GM12878 (cell line): ENCODE data around the gene GTPBP1. TPM values are rescaled to one million over a fixed set of nuclear protein-coding genes. Genes with fewer than 3 reads are reported as not detected.

ENCODE experiments used
- BACH1 ChIP-seq: fragments of 450-650 bp; IDR thresholded peaks from 2 replicates; pipeline ENCODE4 v1.6.1; 2017; ENCODE audit warnings: mild to moderate bottlenecking, borderline replicate concordance
- CBX5 ChIP-seq: sonication (generic); IDR thresholded peaks from 2 replicates; pipeline ENCODE4 v1.6.1; 2016; ENCODE audit warnings: low read depth, moderate library complexity, mild to moderate bottlenecking, inconsistent platforms
- CHD1 ChIP-seq: IDR thresholded peaks from 2 replicates; pipeline ENCODE4 v1.6.1; 2012; ENCODE audit warnings: low read depth, low read length, improper control_type of control experiment
- EZH2 ChIP-seq: IDR thresholded peaks from 2 replicates; pipeline ENCODE4 v1.6.1; 2012; ENCODE audit warnings: low read depth, mild to moderate bottlenecking, control low read depth, inconsistent platforms, low read length, borderline replicate concordance; ENCODE audit not compliant: control insufficient read depth
- FOXM1 ChIP-seq: IDR thresholded peaks from 2 replicates; pipeline ENCODE4 v1.6.1; 2012; ENCODE audit warnings: low read depth, mild to moderate bottlenecking, inconsistent platforms, low read length, moderate library complexity
- GATAD2B ChIP-seq: fragments of 450-650 bp; conservative IDR thresholded peaks from 2 replicates; pipeline ENCODE4 v1.6.1; 2017; ENCODE audit warnings: low read depth, mild to moderate bottlenecking, moderate library complexity
- HDGF ChIP-seq: fragments of 450-650 bp; IDR thresholded peaks from 2 replicates; pipeline ENCODE4 v1.6.1; 2016; ENCODE audit warnings: antibody characterized with exemption
- KDM1A ChIP-seq: fragments of 200-600 bp; sonication (generic); IDR thresholded peaks from 2 replicates; pipeline ENCODE4 v1.6.1; 2016; ENCODE audit warnings: borderline replicate concordance
- MTA2 ChIP-seq: fragments of 450-650 bp; IDR thresholded peaks from 2 replicates; pipeline ENCODE4 v1.6.1; 2016; ENCODE audit warnings: low read depth, mild to moderate bottlenecking, moderate library complexity
- MXI1 ChIP-seq: fragments of 150-350 bp; IDR thresholded peaks from 2 replicates; pipeline ENCODE4 v1.6.1; 2011; ENCODE audit warnings: low read depth, mild to moderate bottlenecking, inconsistent platforms, low read length, improper control_type of control experiment
- PML ChIP-seq: IDR thresholded peaks from 2 replicates; pipeline ENCODE4 v1.6.1; 2012; ENCODE audit warnings: low read length, inconsistent platforms
- POLR2A ChIP-seq: IDR thresholded peaks from 2 replicates; pipeline ENCODE4 v1.6.1; 2011; ENCODE audit warnings: low read depth, mild to moderate bottlenecking, low read length
- POLR2AphosphoS2 ChIP-seq: IDR thresholded peaks from 2 replicates; pipeline ENCODE4 v1.6.1; 2011; ENCODE audit warnings: low read depth, mild to moderate bottlenecking, low read length, improper control_type of control experiment, moderate library complexity
- POU2F2 ChIP-seq: IDR thresholded peaks from 3 replicates; pipeline ENCODE4 v1.6.1; 2011; ENCODE audit warnings: low read depth, mild to moderate bottlenecking, low read length, borderline replicate concordance
- RAD51 ChIP-seq: fragments of 450-650 bp; IDR thresholded peaks from 2 replicates; pipeline ENCODE4 v1.6.1; 2016; ENCODE audit warnings: moderate library complexity, mild to moderate bottlenecking, inconsistent platforms
- RB1 ChIP-seq: fragments of 450-650 bp; formaldehyde crosslinking; IDR thresholded peaks from 2 replicates; pipeline ENCODE4 v1.6.1; 2017; ENCODE audit warnings: mild to moderate bottlenecking, borderline replicate concordance
- SIX5 ChIP-seq: IDR thresholded peaks from 2 replicates; pipeline ENCODE4 v1.6.1; 2011; ENCODE audit warnings: mild to moderate bottlenecking, low read depth, low read length, moderate library complexity; ENCODE audit not compliant: severe bottlenecking
- SMARCA5 ChIP-seq: fragments of 450-650 bp; IDR thresholded peaks from 2 replicates; pipeline ENCODE4 v1.6.1; 2017; ENCODE audit warnings: mild to moderate bottlenecking
- SREBF1 ChIP-seq: IDR thresholded peaks from 2 replicates; pipeline ENCODE4 v1.6.1; 2012; ENCODE audit warnings: mild to moderate bottlenecking, low read length
- STAT1 ChIP-seq: fragments of 450-650 bp; conservative IDR thresholded peaks from 2 replicates; pipeline ENCODE4 v1.6.1; 2014; ENCODE audit warnings: antibody characterized with exemption, mild to moderate bottlenecking
- TAF1 ChIP-seq: IDR thresholded peaks from 2 replicates; pipeline ENCODE4 v1.6.1; 2011; ENCODE audit warnings: mild to moderate bottlenecking, low read depth, low read length, borderline replicate concordance
- TBL1XR1 ChIP-seq: IDR thresholded peaks from 2 replicates; pipeline ENCODE4 v1.6.1; 2012; ENCODE audit warnings: low read depth, low read length, improper control_type of control experiment
- TCF3 ChIP-seq: IDR thresholded peaks from 2 replicates; pipeline ENCODE4 v1.6.1; 2012; ENCODE audit warnings: low read depth, mild to moderate bottlenecking, low read length, borderline replicate concordance; ENCODE audit not compliant: insufficient read depth
- YY1 ChIP-seq: IDR thresholded peaks from 2 replicates; pipeline ENCODE4 v1.6.1; 2011; ENCODE audit warnings: low read depth, mild to moderate bottlenecking, low read length
- ZSCAN29 ChIP-seq: fragments of 450-650 bp; IDR thresholded peaks from 2 replicates; pipeline ENCODE4 v1.6.1; 2017; ENCODE audit warnings: mild to moderate bottlenecking, moderate library complexity
- polyA plus RNA-seq, 11 experiments: library from polyadenylated mRNA; depleted of rRNA in 4 of 11; unstranded in 6 of 11; stranded (reverse) in 5 of 11; fragments of >200 nt; fragmentation: Nextera tagmentation in 4 of 11; fragmentation: Illumina TruSeq in 1 of 11; extraction: Ambion mirVana in 4 of 11; extraction: Trizol in 1 of 11; gene quantifications; 1 replicate in 1 of 11; 2 replicates in 10 of 11; pipeline versions ENCODE4 v1.2.1 to v1.2.3, GENCODE V29; 2011 to 2016; ENCODE audit warnings: inconsistent platforms in 2 of 11, missing spikeins in 2 of 11, low read depth in 1 of 11
- total RNA-seq, 4 experiments: library from RNA; depleted of rRNA in 3 of 4; stranded (reverse); fragments of >200 nt in 3 of 4; fragmentation: Illumina TruSeq in 1 of 4; extraction: Trizol in 1 of 4; gene quantifications; 2 replicates each; pipeline versions ENCODE4 v1.2.1 to v1.2.3, GENCODE V29; 2013 to 2021
- TF ChIP-seq, protein P1 (sequence below): fragments of 450-650 bp; IDR thresholded peaks from 2 replicates; pipeline ENCODE4 v1.6.1; 2016; ENCODE audit warnings: mild to moderate bottlenecking
- TF ChIP-seq, protein P2 (sequence below): IDR thresholded peaks from 2 replicates; pipeline ENCODE4 v1.6.1; 2011; ENCODE audit warnings: mild to moderate bottlenecking, low read depth, low read length, moderate library complexity; ENCODE audit not compliant: insufficient replicate concordance
- TF ChIP-seq, protein P3 (sequence below): IDR thresholded peaks from 2 replicates; pipeline ENCODE4 v1.6.1; 2012; ENCODE audit warnings: low read depth, low read length, improper control_type of control experiment
- TF ChIP-seq, protein P4 (sequence below): fragments of 450-650 bp; IDR thresholded peaks from 2 replicates; pipeline ENCODE4 v1.6.1; 2016; ENCODE audit warnings: mild to moderate bottlenecking

Gene GTPBP1
- total and polyA plus RNA-seq, 10 of the 15 experiments (the other 5 are each of a cell fraction or from before 2014, with no cell fraction given): 0.89 to 63.1 (median 34.2) TPM

DNA sequence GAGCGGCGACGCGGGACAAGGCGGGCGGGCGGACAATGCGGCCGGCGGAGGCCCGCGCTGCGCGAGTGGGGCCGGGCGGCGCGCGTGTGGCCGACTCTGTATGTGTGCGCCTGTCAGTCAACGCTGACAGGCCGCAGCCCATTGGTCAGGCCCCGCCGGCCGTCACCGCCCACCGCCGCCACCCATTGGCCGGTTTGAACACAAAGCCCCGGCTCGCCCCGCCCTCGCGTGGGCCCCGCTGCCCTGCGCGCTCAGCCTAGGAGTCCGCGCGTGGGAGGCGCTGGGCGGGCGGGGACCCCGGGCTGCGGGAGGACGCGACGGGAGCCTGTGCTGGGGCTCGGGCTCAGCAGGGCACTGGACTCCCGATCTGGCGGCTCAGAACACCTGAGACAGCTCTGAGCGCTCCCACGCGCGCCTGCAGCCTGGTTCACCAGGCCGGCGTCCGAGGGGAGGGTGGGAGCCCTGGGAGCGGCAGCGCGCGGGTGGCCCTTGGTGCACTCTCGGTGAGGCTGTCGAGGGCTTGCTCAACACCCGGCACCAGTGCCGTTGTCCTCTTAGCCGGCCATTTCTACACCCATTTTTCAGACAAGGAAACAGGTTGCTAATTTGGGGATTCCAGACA lies 50.3 kb downstream of the GTPBP1 start, which contains the start of gene SUN2 (continued):
- no peak for TF ChIP-seq POU2F2
- TF ChIP-seq, protein P1, sequence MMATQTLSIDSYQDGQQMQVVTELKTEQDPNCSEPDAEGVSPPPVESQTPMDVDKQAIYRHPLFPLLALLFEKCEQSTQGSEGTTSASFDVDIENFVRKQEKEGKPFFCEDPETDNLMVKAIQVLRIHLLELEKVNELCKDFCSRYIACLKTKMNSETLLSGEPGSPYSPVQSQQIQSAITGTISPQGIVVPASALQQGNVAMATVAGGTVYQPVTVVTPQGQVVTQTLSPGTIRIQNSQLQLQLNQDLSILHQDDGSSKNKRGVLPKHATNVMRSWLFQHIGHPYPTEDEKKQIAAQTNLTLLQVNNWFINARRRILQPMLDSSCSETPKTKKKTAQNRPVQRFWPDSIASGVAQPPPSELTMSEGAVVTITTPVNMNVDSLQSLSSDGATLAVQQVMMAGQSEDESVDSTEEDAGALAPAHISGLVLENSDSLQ: peak; percentile 97
- no peak for TF ChIP-seq SIX5
- TF ChIP-seq, protein P2, sequence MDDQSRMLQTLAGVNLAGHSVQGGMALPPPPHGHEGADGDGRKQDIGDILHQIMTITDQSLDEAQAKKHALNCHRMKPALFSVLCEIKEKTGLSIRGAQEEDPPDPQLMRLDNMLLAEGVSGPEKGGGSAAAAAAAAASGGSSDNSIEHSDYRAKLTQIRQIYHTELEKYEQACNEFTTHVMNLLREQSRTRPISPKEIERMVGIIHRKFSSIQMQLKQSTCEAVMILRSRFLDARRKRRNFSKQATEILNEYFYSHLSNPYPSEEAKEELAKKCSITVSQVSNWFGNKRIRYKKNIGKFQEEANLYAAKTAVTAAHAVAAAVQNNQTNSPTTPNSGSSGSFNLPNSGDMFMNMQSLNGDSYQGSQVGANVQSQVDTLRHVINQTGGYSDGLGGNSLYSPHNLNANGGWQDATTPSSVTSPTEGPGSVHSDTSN: peak; percentile 95
- no peak for TF ChIP-seq RAD51
- no peak for TF ChIP-seq KDM1A
- no peak for TF ChIP-seq PML
- no peak for TF ChIP-seq TBL1XR1
- TF ChIP-seq, protein P3, sequence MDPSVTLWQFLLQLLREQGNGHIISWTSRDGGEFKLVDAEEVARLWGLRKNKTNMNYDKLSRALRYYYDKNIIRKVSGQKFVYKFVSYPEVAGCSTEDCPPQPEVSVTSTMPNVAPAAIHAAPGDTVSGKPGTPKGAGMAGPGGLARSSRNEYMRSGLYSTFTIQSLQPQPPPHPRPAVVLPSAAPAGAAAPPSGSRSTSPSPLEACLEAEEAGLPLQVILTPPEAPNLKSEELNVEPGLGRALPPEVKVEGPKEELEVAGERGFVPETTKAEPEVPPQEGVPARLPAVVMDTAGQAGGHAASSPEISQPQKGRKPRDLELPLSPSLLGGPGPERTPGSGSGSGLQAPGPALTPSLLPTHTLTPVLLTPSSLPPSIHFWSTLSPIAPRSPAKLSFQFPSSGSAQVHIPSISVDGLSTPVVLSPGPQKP: no peak
- no peak for TF ChIP-seq EZH2
- no peak for TF ChIP-seq STAT1
- TF ChIP-seq, protein P4, sequence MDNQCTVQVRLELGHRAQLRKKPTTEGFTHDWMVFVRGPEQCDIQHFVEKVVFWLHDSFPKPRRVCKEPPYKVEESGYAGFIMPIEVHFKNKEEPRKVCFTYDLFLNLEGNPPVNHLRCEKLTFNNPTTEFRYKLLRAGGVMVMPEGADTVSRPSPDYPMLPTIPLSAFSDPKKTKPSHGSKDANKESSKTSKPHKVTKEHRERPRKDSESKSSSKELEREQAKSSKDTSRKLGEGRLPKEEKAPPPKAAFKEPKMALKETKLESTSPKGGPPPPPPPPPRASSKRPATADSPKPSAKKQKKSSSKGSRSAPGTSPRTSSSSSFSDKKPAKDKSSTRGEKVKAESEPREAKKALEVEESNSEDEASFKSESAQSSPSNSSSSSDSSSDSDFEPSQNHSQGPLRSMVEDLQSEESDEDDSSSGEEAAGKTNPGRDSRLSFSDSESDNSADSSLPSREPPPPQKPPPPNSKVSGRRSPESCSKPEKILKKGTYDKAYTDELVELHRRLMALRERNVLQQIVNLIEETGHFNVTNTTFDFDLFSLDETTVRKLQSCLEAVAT: no peak
- peak; percentile 52; the same call in 1 of the 2 replicates for TF ChIP-seq TAF1
- peak; percentile 45 for TF ChIP-seq MXI1
- peak; percentile 99 for TF ChIP-seq BACH1
- no peak for TF ChIP-seq CHD1
- TF ChIP-seq POLR2AphosphoS2: no peak
- TF ChIP-seq FOXM1: no peak
- no peak for TF ChIP-seq CBX5
- TF ChIP-seq RB1: no peak
- TF ChIP-seq YY1: 0 out of 2 replicates have a peak, but pooled peaks have one; percentile 39
- TF ChIP-seq ZSCAN29: no peak
- no peak for TF ChIP-seq MTA2
- peak; percentile 97 for TF ChIP-seq GATAD2B
- TF ChIP-seq SREBF1: no peak
- TF ChIP-seq POLR2A: peak; percentile 81
- TF ChIP-seq SMARCA5: 0 out of 2 replicates have a peak, but pooled peaks have one; percentile 9
- TF ChIP-seq HDGF: no peak
- no peak for TF ChIP-seq TCF3
